Measurements from ENCODE around the gene THRAP3.
"Not testable (repeated sequence)": the region's sequence is repeated elsewhere in the genome, so short reads cannot be mapped to it uniquely, and the experiment has no call there.

Gene THRAP3

GRCh38 chr1:36223996-36224536, at the start of gene THRAP3:
Gene THRAP3 (plus strand): TSS chr1:36224443. CDS start chr1:36282564, 58,121 bp downstream.
- peak; percentile 93 to 97 for DNase-seq

DNA sequence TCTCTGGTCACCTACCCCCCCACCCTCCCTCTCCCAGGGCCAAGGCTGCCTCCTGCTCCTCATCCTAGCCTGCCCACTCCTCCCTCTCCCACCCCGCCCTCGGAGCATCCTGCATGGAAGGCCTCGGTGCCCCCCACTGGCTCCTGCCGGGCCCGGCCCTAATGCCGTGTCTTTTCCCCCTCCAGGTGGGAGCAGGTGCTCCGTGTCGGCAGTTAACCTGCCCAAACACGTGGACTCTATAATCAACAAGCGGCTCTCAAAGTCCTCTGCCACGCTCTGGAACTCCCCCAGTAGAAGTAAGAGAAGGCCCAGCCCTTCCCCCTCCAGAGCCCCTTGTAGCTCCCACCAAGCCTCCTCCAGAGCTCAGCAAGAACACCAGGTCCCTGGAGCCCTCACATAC, 49.5 kb upstream of the THRAP3 start:
- DNase-seq: no peak

- DNase-seq: no peak
These were observed 48.8 kb upstream of the THRAP3 start for GRCh38 chr1:36175137-36176095.

GRCh38 chr1:36176106-36176949, 47.9 kb upstream of the THRAP3 start:
- no peak for DNase-seq

DNA sequence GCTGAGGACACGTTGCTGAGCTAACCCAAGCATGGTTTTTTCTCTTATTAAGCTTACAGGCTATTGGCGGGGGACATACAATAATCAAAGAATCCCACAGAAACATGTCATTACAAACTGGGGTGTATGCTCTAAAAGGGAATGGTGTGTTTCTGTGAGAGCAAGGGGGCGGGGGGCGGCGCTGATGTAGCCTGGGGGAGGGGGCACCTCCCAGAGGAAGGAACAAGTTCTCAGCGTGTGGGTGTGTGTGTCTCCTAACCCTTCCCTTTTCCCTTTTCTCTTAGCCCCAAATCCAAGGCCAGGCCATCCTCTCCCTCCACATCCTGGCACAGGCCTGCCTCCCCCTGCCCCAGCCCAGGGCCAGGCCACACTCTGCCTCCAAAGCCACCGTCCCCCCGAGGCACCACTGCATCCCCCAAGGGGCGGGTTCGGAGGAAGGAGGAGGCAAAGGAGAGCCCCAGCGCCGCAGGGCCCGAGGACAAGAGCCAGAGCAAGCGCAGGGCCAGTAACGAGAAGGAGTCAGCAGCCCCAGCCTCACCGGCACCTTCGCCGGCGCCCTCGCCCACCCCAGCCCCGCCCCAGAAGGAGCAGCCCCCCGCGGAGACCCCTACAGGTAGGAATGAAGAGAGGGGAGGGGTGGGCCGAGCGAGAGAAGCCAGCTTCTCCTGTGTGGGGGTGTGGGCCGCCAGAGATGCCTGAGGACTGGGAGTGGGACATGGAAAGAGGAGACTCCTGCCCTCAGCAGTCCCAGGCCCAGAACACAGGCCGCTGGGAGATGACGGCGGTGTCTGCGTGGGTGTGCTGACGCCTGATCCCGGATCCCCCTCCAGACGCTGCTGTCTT, 46.4 kb upstream of the THRAP3 start:
- no peak for DNase-seq

DNA sequence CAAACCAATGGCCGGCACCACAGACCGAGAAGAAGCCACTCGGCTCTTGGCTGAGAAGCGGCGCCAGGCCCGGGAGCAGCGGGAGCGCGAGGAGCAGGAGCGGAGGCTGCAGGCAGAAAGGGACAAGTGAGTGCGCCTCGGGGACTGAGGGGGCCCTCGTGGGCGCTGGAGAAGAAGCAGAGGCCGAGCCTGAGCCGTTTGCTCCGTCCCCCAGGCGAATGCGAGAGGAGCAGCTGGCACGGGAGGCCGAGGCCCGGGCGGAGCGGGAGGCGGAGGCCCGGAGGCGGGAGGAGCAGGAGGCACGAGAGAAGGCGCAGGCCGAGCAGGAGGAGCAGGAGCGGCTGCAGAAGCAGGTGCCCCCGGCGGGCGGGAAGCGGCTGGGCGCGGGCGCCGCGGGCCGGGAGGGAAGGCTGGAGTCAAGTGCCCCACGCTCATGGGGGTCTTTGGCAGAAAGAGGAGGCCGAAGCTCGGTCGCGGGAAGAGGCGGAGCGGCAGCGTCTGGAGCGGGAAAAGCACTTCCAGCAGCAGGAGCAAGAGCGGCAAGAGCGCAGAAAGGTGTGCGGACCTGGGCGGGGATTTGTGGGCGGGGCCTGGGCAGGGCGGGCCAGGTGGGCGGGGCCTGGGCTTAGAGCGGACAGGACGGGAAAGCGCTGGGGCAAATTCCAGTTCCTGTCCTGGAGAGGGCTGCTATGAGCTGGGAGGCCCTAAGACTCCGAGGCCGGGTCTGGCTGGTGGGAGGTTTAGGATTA, 45.6 kb upstream of the THRAP3 start:
- no peak for DNase-seq

DNA sequence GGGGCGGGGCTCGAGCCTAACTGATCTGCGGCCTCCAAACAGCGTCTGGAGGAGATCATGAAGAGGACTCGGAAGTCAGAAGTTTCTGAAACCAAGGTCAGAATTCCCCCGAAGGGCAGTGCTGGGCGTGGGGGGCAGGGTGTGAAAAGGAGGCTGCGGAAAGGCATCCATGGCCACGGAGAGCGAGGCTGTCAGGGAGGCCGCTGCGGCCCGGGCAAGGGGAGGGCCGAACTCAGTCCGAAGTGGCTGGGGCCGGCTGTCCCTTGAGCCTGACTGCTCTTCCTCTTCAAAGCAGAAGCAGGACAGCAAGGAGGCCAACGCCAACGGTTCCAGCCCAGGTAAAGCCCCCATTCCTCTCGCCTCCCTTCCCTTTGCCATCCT, 45.0 kb upstream of the THRAP3 start:
- no peak for DNase-seq

- DNase-seq: no peak
These were observed 41.5 kb upstream of the THRAP3 start for GRCh38 chr1:36182734-36183133.

- DNase-seq: no peak
These were observed 40.9 kb upstream of the THRAP3 start for GRCh38 chr1:36183309-36183856.

- peak; percentile 71 to 85 for DNase-seq
These were observed 36.2 kb upstream of the THRAP3 start for GRCh38 chr1:36187800-36188593.

DNA sequence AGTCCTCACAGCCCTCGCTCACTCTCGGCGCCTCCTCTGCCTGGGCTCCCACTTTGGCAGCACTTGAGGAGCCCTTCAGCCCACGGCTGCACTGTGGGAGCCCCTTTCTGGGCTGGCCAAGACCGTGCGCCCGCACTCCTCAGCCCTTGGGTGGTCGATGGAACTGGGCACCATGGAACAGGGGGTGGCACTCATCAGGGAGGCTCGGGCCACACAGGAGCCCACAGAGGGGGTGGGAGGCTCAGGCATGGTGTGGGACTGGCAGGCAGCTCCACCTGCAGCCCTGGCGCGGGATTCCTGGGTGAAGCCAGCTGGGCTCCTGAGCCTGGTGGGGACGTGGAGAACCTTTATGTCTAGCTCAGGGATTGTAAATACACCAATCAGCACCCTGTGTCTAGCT, 27.4 kb upstream of the THRAP3 start:
- not testable (repeated sequence) for DNase-seq

GRCh38 chr1:36198641-36199040, 25.6 kb upstream of the THRAP3 start:
- no peak for DNase-seq

GRCh38 chr1:36199934-36200741, 24.1 kb upstream of the THRAP3 start:
- DNase-seq: no peak

- DNase-seq: no peak
These were observed 21.2 kb upstream of the THRAP3 start for GRCh38 chr1:36203027-36203553.

GRCh38 chr1:36203554-36204346, 20.5 kb upstream of the THRAP3 start:
- no peak for DNase-seq

- DNase-seq: no peak
These were observed 19.8 kb upstream of the THRAP3 start for GRCh38 chr1:36204347-36204909.

DNA sequence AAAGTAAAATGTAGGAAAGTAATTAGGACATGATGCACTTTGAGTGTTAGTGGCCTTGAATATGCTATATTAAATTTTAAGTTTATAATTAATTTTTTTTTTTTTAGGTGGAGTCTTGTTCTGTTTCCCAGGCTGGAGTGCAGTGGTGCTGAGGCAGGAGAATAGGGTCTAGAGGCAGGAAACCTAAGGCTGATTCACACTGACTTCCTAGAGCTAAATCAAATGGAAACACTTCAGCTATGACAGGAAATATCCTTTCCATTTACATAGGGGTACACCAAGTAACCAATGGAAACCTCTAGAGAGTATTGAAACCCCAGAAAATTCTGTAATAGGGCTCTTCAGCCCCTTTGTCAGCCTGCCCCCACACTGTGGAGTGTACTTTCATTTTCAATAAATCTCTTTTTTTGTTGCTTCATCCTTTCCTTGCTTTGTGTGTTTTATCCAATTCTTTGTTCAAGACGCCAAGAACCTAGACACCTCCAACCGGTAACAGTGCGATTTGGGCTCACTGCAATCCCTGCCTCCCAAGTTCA, 17.9 kb upstream of the THRAP3 start:
- no peak for DNase-seq

DNA sequence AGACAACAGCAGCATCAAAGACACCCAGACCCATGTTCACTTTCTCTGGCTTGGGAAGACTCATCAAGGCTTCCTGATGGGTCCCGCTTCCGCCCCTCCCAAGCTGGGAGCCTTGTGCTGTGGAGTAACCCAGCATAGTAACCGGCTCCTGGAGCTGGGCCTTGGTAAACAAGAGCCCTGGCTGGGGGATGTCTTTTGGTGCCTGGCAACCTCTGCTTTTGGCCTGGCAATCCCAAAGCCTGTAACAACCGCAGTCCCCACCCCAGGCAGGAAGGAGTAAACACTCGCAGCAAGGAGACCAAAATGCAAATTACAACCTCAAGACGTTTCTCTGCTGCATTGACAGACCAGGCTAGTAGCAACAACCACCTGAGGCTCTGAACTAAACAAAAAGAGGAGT, 16.9 kb upstream of the THRAP3 start:
- DNase-seq: no peak
